Caco-2 (cell line): ENCODE measurements around the gene KLHL29. TPM values are rescaled to one million over a fixed set of nuclear protein-coding genes. Genes with fewer than 3 reads are reported as not detected.

Experiments used
- BruUV-seq: library from RNA; stranded (reverse); fragments of 400-500 nt; replicated peaks from 2 replicates; lab custom pipeline; 2021; lab: Mats Ljungman, UMichigan
- CTCF ChIA-PET: fragments of 300-600 bp; sonication (Branson Sonifier 250); formaldehyde crosslinking; loops from one replicate; lab custom pipeline; 2022; ENCODE audit warnings: antibody characterized with exemption; lab: Charles Lee
- POLR2A ChIA-PET: fragments of 300-600 bp; sonication (Branson Sonifier 250); formaldehyde crosslinking; loops from one replicate; lab custom pipeline; 2022; ENCODE audit warnings: antibody characterized with exemption; lab: Charles Lee
- DNase-seq, 2 experiments: peaks; one replicate each; pipeline versions ENCODE4 v3.0.0 to v3.0.0-alpha.2; 2020 to 2022
- H3K27me3 ChIP-seq: replicated peaks from 2 replicates; pipeline ENCODE4 v1.6.0; 2011; ENCODE audit warnings: low read length; ENCODE audit not compliant: control insufficient read depth, insufficient read depth
- H3K36me3 ChIP-seq: 2 replicates; pipeline ENCODE4 v1.5.1; 2011; ENCODE audit warnings: low read length; ENCODE audit not compliant: control insufficient read depth, insufficient read depth
- H3K4me1 ChIP-seq: fragments of 250-450 bp; sonication (Bioruptor Pico); 2 replicates; pipeline ENCODE4 v1.5.1; 2020; ENCODE audit warnings: mild to moderate bottlenecking
- H3K4me3 ChIP-seq: 2 replicates; pipeline ENCODE4 v1.5.1; 2011; ENCODE audit warnings: low read depth, mild to moderate bottlenecking, control low read depth, low read length
- H3K9me3 ChIP-seq: fragments of 250-450 bp; sonication (Bioruptor Pico); 2 replicates; pipeline ENCODE4 v1.5.1; 2020; ENCODE audit warnings: mild to moderate bottlenecking, moderate library complexity
- H3K27ac Mint-ChIP-seq: one replicate; pipeline ENCODE4 v1.8.0; 2022; ENCODE audit warnings: mixed read lengths; ENCODE audit not compliant: unreplicated experiment
- H3K27me3 Mint-ChIP-seq: one replicate; pipeline ENCODE4 v1.8.0; 2022; ENCODE audit warnings: mixed read lengths; ENCODE audit not compliant: insufficient read depth, unreplicated experiment
- H3K36me3 Mint-ChIP-seq: one replicate; pipeline ENCODE4 v1.8.0; 2022; ENCODE audit warnings: mild to moderate bottlenecking, mixed read lengths; ENCODE audit not compliant: insufficient read depth, unreplicated experiment
- H3K4me1 Mint-ChIP-seq: one replicate; pipeline ENCODE4 v1.8.0; 2022; ENCODE audit warnings: low read depth, mixed read lengths; ENCODE audit not compliant: unreplicated experiment
- H3K4me3 Mint-ChIP-seq: one replicate; pipeline ENCODE4 v1.8.0; 2022; ENCODE audit warnings: mild to moderate bottlenecking, moderate library complexity, mixed read lengths; ENCODE audit not compliant: unreplicated experiment
- H3K9me3 Mint-ChIP-seq: one replicate; pipeline ENCODE4 v1.8.0; 2022; ENCODE audit warnings: mixed read lengths; ENCODE audit not compliant: unreplicated experiment
- intact Hi-C: fragments of 100-400 bp; cut with micrococcal nuclease; formaldehyde crosslinking; loops from one replicate; pipeline ENCODE4 v1.10.0; 2022; ENCODE audit not compliant: unreplicated experiment
- total RNA-seq: library from RNA; stranded (reverse); gene quantifications from 2 replicates; pipeline ENCODE4 v1.2.3, GENCODE V29; 2022
- TF ChIP-seq, protein P1 (sequence below), 2 experiments: fragments of 200-600 bp in 1 of 2; IDR thresholded peaks; 1 replicate in 1 of 2; 2 replicates in 1 of 2; pipeline versions ENCODE4 v1.5.1 to v1.8.0; 2011 to 2022; ENCODE audit warnings: antibody characterized with exemption in 1 of 2, control low read depth in 1 of 2, inconsistent platforms in 1 of 2, low read depth in 1 of 2, low read length in 1 of 2, mild to moderate bottlenecking in 1 of 2, moderate library complexity in 1 of 2; ENCODE audit not compliant: insufficient read depth in 1 of 2, severe bottlenecking in 1 of 2, unreplicated experiment in 1 of 2

Gene KLHL29
- total RNA-seq, 1 experiment from 2014 or later = 0.61 TPM

DNA sequence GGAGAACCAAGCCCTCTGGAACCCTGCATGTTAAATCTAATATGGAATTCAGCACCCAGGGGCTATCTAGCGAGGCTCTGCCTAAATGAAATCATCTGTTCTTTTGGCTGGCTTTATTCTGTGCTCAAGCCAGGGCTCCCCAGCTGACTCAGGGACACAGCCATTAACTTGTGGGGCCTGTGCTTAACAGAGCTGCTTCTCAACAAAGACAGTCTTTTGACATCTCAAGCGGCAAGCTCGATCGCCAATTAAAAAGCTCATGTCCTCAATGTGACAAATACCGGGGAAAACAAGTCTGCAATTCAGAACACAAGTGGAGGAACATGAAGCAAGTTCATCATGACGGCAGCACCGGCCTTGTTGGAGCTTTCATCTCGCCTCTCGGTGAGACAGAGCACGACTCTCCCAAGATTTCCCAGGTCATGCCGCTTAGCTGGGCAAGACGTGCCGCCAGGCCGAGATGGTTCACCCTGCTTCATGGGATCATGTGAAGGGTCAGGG lies 64.9 kb downstream of the KLHL29 start:
- H3K36me3 ChIP-seq = no peaks in the 10 kb centered on the region
- H3K4me1 ChIP-seq = no peaks in the 10 kb centered on the region
- Mint-ChIP-seq H3K36me3 (peaks cover 5% of the 10 kb centered on the region), H3K4me3 (no peak overlapping the region), H3K27ac (no peak overlapping the region), H3K9me3 (no peaks in the 10 kb centered on the region), H3K4me1 (peaks cover 6% of the 10 kb centered on the region), H3K27me3 (peaks cover 18% of the 10 kb centered on the region)
- TF ChIP-seq, protein P1, sequence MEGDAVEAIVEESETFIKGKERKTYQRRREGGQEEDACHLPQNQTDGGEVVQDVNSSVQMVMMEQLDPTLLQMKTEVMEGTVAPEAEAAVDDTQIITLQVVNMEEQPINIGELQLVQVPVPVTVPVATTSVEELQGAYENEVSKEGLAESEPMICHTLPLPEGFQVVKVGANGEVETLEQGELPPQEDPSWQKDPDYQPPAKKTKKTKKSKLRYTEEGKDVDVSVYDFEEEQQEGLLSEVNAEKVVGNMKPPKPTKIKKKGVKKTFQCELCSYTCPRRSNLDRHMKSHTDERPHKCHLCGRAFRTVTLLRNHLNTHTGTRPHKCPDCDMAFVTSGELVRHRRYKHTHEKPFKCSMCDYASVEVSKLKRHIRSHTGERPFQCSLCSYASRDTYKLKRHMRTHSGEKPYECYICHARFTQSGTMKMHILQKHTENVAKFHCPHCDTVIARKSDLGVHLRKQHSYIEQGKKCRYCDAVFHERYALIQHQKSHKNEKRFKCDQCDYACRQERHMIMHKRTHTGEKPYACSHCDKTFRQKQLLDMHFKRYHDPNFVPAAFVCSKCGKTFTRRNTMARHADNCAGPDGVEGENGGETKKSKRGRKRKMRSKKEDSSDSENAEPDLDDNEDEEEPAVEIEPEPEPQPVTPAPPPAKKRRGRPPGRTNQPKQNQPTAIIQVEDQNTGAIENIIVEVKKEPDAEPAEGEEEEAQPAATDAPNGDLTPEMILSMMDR (IDR thresholded peaks at IDR 0.05; ENCODE audit: insufficient read depth in 1 of 2, low read depth in 1 of 2, low read length in 1 of 2, severe bottlenecking in 1 of 2, unreplicated experiment in 1 of 2) = no peak
- no peak overlapping the region for H3K4me3 ChIP-seq
- BruUV-seq = no TSS peak
- DNase-seq = no peak
- POLR2A ChIA-PET = no interaction called here
- intact Hi-C loops = no loop called here
- H3K27me3 ChIP-seq = no peaks in the 10 kb centered on the region; the same call in 1 of the 2 replicates
- CTCF ChIA-PET = no interaction called here
- H3K9me3 ChIP-seq = no peaks in the 10 kb centered on the region

DNA sequence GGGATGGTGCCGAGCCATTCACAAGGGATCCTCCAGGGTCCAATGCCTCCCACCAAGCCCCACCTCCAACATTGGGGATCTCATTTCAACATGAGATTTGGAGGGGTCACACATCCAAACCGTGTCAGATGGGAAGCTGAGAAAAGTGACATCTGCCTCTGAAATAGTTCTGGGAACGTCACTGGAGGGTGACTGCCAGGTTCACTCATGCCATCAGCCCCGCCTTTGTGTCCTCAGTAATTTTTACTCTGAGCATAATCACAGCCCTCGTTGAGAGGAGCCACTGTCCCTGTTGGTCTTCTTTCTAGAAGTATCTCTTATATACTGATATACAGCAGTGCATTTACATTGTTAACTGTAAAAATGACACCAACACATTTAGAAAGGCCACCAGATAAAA lies 67.4 kb downstream of the KLHL29 start:
- no peaks in the 10 kb centered on the region for H3K36me3 ChIP-seq
- BruUV-seq = no TSS peak
- H3K4me3 Mint-ChIP-seq = no peak overlapping the region
- H3K27ac Mint-ChIP-seq = no peak overlapping the region
- ChIA-PET CTCF (no interaction called here), POLR2A (no interaction called here)
- H3K4me1 Mint-ChIP-seq = peaks cover 6% of the 10 kb centered on the region
- H3K27me3 ChIP-seq = no peaks in the 10 kb centered on the region; the same call in 1 of the 2 replicates
- no peak overlapping the region for H3K4me3 ChIP-seq
- intact Hi-C loops = no loop called here
- TF ChIP-seq, protein P1 (IDR thresholded peaks at IDR 0.05; ENCODE audit: insufficient read depth in 1 of 2, low read depth in 1 of 2, low read length in 1 of 2, severe bottlenecking in 1 of 2, unreplicated experiment in 1 of 2) = no peak
- peaks cover 10% of the 10 kb centered on the region for H3K27me3 Mint-ChIP-seq
- no peaks in the 10 kb centered on the region for H3K9me3 ChIP-seq
- no peaks in the 10 kb centered on the region for H3K4me1 ChIP-seq
- peaks cover 5% of the 10 kb centered on the region for H3K36me3 Mint-ChIP-seq
- DNase-seq = no peak
- no peaks in the 10 kb centered on the region for H3K9me3 Mint-ChIP-seq

DNA sequence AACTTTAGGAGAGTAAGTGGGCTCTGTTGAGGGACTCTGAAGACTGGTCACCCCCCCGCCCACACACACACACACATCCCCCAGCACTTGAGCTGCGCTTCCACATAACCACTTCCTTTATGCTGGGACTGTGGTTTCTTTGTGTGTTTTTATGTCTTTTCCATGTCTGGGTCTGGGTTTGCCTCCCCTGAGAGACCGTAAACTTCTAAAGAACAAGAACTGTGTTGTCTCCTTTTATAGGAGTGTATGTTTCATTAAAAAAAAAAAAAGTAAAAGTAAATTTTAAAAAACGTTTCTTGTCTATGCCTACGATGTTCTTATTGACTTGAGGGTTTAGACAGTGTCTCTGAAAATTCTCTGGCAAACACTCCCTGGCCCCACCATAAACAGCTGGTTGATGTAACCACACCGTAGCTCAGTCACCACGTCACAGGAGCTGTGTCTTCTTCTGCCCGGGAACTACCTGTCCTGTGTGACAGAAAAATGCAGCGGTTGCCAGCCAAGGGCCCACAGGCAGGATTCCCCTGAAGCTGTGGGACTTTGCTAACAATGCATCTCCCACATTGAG lies 68.0 kb downstream of the KLHL29 start:
- no peak overlapping the region for H3K4me3 ChIP-seq
- Mint-ChIP-seq H3K9me3 (no peaks in the 10 kb centered on the region), H3K27me3 (peaks cover 10% of the 10 kb centered on the region), H3K4me3 (no peak overlapping the region), H3K36me3 (peaks cover 5% of the 10 kb centered on the region), H3K4me1 (peaks cover 6% of the 10 kb centered on the region), H3K27ac (no peak overlapping the region)
- H3K27me3 ChIP-seq = no peaks in the 10 kb centered on the region; the same call in 1 of the 2 replicates
- TF ChIP-seq, protein P1 (IDR thresholded peaks at IDR 0.05; ENCODE audit: insufficient read depth in 1 of 2, low read depth in 1 of 2, low read length in 1 of 2, severe bottlenecking in 1 of 2, unreplicated experiment in 1 of 2) = no peak
- ChIA-PET POLR2A (no interaction called here), CTCF (interaction anchor here (0.5 kb wide), 1 partner anchor 276 kb away, joined by 3 read pairs; no protein-coding TSS in a partner anchor)
- DNase-seq = no peak
- H3K4me1 ChIP-seq = no peaks in the 10 kb centered on the region
- no TSS peak for BruUV-seq
- H3K36me3 ChIP-seq = no peaks in the 10 kb centered on the region
- no peaks in the 10 kb centered on the region for H3K9me3 ChIP-seq
- intact Hi-C loops = no loop called here
